SK-N-SH (cell line): Measurements from ENCODE around the gene COX15.

Source experiments
- CHD2 ChIP-seq: fragments of 150-350 bp; IDR thresholded peaks from 2 replicates; pipeline ENCODE4 v1.6.1; 2018; ENCODE audit warnings: low read length; ENCODE audit not compliant: partially characterized antibody
- CTCF ChIP-seq: fragments of 200-600 bp; sonication (generic); IDR thresholded peaks from 2 replicates; pipeline ENCODE4 v1.6.1; 2017; ENCODE audit warnings: antibody characterized with exemption, mild to moderate bottlenecking, moderate library complexity
- GABPA ChIP-seq: IDR thresholded peaks from 2 replicates; pipeline ENCODE4 v1.4.0; 2012; ENCODE audit warnings: low read depth, mild to moderate bottlenecking
- IRF3 ChIP-seq: fragments of 150-350 bp; IDR thresholded peaks from 2 replicates; pipeline ENCODE4 v1.6.1; 2016; ENCODE audit warnings: mild to moderate bottlenecking, low read depth, low read length
- MAX ChIP-seq: IDR thresholded peaks from 2 replicates; pipeline ENCODE4 v1.4.0; 2012; ENCODE audit warnings: low read depth
- NRF1 ChIP-seq: IDR thresholded peaks from 2 replicates; pipeline ENCODE4 v1.6.1; 2012; ENCODE audit warnings: low read depth, mild to moderate bottlenecking, low read length
- RAD21 ChIP-seq: IDR thresholded peaks from 2 replicates; pipeline ENCODE4 v1.6.1; 2012; ENCODE audit warnings: mild to moderate bottlenecking, low read length
- TAF1 ChIP-seq: IDR thresholded peaks from 2 replicates; pipeline ENCODE4 v1.6.1; 2012; ENCODE audit warnings: low read depth, mild to moderate bottlenecking, low read length, moderate library complexity, borderline replicate concordance
- TCF12 ChIP-seq: IDR thresholded peaks from 2 replicates; pipeline ENCODE4 v1.4.0; 2012
- YY1 ChIP-seq: IDR thresholded peaks from 2 replicates; pipeline ENCODE4 v1.4.0; 2012; ENCODE audit warnings: low read depth, mild to moderate bottlenecking
- TF ChIP-seq, protein P1 (sequence below): IDR thresholded peaks from 2 replicates; pipeline ENCODE4 v1.6.1; 2012; ENCODE audit warnings: mild to moderate bottlenecking, low read depth, low read length, moderate library complexity
- TF ChIP-seq, protein P2 (sequence below): fragments of 150-350 bp; IDR thresholded peaks from 2 replicates; pipeline ENCODE4 v1.6.1; 2017; ENCODE audit warnings: antibody characterized with exemption, low read length, low read depth, borderline replicate concordance

- no peak for TF ChIP-seq YY1
- TF ChIP-seq GABPA, result no peak
- no peak for TF ChIP-seq MAX
- TF ChIP-seq CTCF, result no peak
- no peak for TF ChIP-seq RAD21
- TF ChIP-seq TCF12, result no peak
- no peak for TF ChIP-seq CHD2
- TF ChIP-seq, protein P1, sequence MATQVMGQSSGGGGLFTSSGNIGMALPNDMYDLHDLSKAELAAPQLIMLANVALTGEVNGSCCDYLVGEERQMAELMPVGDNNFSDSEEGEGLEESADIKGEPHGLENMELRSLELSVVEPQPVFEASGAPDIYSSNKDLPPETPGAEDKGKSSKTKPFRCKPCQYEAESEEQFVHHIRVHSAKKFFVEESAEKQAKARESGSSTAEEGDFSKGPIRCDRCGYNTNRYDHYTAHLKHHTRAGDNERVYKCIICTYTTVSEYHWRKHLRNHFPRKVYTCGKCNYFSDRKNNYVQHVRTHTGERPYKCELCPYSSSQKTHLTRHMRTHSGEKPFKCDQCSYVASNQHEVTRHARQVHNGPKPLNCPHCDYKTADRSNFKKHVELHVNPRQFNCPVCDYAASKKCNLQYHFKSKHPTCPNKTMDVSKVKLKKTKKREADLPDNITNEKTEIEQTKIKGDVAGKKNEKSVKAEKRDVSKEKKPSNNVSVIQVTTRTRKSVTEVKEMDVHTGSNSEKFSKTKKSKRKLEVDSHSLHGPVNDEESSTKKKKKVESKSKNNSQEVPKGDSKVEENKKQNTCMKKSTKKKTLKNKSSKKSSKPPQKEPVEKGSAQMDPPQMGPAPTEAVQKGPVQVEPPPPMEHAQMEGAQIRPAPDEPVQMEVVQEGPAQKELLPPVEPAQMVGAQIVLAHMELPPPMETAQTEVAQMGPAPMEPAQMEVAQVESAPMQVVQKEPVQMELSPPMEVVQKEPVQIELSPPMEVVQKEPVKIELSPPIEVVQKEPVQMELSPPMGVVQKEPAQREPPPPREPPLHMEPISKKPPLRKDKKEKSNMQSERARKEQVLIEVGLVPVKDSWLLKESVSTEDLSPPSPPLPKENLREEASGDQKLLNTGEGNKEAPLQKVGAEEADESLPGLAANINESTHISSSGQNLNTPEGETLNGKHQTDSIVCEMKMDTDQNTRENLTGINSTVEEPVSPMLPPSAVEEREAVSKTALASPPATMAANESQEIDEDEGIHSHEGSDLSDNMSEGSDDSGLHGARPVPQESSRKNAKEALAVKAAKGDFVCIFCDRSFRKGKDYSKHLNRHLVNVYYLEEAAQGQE, result no peak
- TF ChIP-seq TAF1, result no peak
- no peak for TF ChIP-seq NRF1
- TF ChIP-seq, protein P2, sequence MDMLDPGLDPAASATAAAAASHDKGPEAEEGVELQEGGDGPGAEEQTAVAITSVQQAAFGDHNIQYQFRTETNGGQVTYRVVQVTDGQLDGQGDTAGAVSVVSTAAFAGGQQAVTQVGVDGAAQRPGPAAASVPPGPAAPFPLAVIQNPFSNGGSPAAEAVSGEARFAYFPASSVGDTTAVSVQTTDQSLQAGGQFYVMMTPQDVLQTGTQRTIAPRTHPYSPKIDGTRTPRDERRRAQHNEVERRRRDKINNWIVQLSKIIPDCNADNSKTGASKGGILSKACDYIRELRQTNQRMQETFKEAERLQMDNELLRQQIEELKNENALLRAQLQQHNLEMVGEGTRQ, result no peak
- no peak for TF ChIP-seq IRF3
Measured at GRCh38 chr10:99695761-99696160, 36.2 kb downstream of the COX15 start.
